Activated naive CD8-positive, alpha-beta T cell treated with anti-CD3 and anti-CD28 coated beads, Interleukin-2, amount 50 U/mL, for 24 hours (primary cell): ENCODE results near the gene FOXP1.
A peak's percentile ranks its signal among the peaks of the same experiment; 100 is the strongest.

Experiments used
- ATAC-seq: fragments of 150-1000 bp; cut with Tn5 transposase; one replicate; pipeline ENCODE4 v1.10.0; 2021
- DNase-seq: peaks from one replicate; pipeline ENCODE4 v3.0.0; 2021
- H3K27ac Mint-ChIP-seq: one replicate; pipeline ENCODE4 v1.8.0; 2021; ENCODE audit warnings: mild to moderate bottlenecking, mixed read lengths
- H3K27me3 Mint-ChIP-seq: one replicate; pipeline ENCODE4 v1.8.0; 2021; ENCODE audit warnings: mixed read lengths
- H3K36me3 Mint-ChIP-seq: one replicate; pipeline ENCODE4 v1.8.0; 2021; ENCODE audit warnings: low read depth, mixed read lengths
- H3K4me1 Mint-ChIP-seq: one replicate; pipeline ENCODE4 v1.8.0; 2021; ENCODE audit warnings: mixed read lengths
- H3K4me3 Mint-ChIP-seq: one replicate; pipeline ENCODE4 v1.8.0; 2021; ENCODE audit warnings: mild to moderate bottlenecking, moderate library complexity, mixed read lengths
- H3K9me3 Mint-ChIP-seq: one replicate; pipeline ENCODE4 v1.8.0; 2021; ENCODE audit warnings: mixed read lengths

The FOXP1 gene

DNA sequence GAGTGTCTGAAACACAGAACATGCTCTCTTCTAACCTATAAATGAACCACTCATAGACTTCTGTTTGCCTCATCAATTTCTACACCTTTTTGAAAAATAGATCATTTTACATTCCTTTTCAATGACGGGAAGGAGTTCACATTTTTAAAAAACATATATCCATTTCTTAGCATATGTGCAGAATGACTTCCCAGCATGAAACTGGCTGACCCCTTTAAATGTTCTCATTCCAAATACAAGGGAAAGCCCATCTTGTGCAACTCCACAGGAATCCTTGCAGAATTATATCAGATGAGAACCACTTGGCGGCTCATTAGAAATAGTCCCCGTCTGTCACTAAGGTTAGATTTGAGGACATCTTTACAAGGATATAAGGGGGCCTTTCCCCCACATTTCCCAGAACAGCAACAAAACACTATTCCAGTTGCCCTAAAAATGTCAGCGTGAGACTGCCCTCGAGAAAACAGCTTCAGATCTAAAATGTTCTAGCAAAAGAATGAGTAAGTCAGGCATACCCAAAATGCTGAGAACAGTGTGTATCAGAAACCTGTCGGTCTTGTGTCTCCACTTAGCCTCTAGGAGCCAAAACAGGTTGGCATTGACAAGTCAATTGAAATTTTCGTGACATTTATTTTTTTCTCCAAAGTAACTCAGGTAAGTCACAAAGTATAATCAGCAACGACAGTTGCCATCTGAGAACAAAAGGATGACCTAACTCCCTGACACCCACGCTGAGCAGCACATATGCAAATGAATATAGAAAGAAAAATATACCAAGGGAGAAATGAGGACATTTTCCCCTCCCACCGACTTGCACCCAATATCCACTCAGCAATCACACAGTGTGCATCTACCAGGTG, 63.1 kb downstream of the FOXP1 start:
- no peaks in the 10 kb centered on the region for H3K27me3 Mint-ChIP-seq
- ATAC-seq, result no peak
- H3K9me3 Mint-ChIP-seq, result no peaks in the 10 kb centered on the region
- no peaks in the 10 kb centered on the region for H3K36me3 Mint-ChIP-seq
- no peak for DNase-seq
- no peak overlapping the region for H3K4me3 Mint-ChIP-seq
- no peak overlapping the region for H3K27ac Mint-ChIP-seq
- peaks cover 12% of the 10 kb centered on the region for H3K4me1 Mint-ChIP-seq

DNA sequence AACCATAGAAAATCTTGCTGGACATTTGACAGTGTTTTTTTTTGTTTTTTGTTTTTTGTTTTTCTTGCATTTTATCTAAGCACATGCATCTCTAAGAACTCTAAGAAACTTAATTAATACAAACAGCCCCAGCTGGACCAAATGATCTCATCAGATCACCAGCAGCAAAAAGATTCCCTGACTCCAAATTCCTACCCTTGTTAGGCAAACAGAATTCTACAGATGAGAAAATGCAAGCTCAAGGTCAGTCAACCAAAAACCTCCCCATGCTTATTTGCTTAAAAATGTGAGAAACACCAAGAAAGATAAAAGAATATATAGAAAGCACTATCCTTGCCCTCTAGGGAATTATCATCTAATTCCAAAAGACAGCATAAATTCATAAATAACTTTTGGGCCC, 65.4 kb downstream of the FOXP1 start:
- DNase-seq (no peak), ATAC-seq (no peak)
- Mint-ChIP-seq H3K4me1 (peaks cover 12% of the 10 kb centered on the region), H3K27me3 (no peaks in the 10 kb centered on the region), H3K4me3 (no peak overlapping the region), H3K27ac (no peak overlapping the region), H3K9me3 (no peaks in the 10 kb centered on the region), H3K36me3 (no peaks in the 10 kb centered on the region)

DNA sequence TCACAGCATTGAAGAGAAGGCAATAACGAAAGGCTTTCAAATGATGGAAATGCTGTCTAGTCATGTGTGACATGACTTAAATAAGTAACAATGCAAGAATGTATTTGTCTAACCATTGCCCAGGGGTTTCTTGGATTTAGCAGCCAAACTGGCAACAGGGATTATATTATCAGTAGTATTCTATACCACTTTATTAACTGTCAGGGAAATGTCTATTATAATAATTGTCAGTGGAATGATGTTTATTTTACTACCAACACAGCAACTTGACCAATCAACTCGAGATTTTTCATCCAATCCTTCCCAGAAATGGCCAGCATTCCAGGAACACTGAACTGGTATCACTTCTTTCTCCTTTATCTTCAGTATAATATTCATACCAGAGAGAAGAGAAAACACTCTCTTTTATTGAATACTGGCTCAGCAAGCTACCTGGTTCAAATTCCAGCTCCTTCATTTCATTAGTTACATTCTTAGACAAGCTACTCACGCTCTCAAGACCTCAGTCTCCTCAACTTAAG, 66.2 kb downstream of the FOXP1 start:
- Mint-ChIP-seq H3K9me3 (no peaks in the 10 kb centered on the region), H3K4me1 (peaks cover 12% of the 10 kb centered on the region), H3K4me3 (no peak overlapping the region), H3K27me3 (no peaks in the 10 kb centered on the region), H3K27ac (no peak overlapping the region), H3K36me3 (no peaks in the 10 kb centered on the region)
- DNase-seq (no peak), ATAC-seq (no peak)

DNA sequence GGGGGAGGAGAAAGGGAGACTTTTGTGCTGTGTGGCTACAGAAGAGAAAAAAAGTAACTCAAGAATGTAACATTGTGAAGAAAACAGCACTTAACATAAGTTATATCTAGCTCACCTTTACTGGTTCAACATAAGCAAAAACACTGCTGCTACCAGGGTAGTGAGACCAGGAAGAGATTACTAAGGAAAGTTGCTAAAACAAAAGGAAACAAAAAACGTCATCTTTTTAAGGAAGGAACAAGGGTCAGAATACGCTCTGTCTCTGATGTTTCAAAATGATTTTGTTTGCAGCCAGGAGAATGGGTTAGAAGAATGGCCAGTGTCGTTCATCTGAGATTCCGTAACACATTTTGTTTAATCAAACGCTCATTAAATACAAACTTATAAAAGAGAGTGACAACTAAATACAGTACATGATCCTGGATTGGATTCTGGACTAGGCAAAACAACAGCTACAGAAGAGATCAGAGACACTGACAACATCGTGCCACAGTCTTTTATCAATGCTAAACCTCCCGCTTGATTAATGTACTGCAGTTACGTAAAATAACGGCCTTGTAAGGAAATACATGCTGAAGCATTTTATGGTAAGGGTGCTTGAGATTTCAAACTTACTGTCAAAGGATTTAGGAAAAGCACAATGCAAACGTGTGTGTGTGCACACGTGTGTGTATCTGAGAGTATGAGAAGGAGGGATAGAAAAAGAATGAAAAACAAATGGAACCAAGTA, 67.7 kb downstream of the FOXP1 start:
- no peak for DNase-seq
- Mint-ChIP-seq H3K4me3 (no peak overlapping the region), H3K36me3 (no peaks in the 10 kb centered on the region), H3K27ac (no peak overlapping the region), H3K4me1 (peaks cover 10% of the 10 kb centered on the region), H3K27me3 (no peaks in the 10 kb centered on the region), H3K9me3 (no peaks in the 10 kb centered on the region)
- no peak for ATAC-seq

DNA sequence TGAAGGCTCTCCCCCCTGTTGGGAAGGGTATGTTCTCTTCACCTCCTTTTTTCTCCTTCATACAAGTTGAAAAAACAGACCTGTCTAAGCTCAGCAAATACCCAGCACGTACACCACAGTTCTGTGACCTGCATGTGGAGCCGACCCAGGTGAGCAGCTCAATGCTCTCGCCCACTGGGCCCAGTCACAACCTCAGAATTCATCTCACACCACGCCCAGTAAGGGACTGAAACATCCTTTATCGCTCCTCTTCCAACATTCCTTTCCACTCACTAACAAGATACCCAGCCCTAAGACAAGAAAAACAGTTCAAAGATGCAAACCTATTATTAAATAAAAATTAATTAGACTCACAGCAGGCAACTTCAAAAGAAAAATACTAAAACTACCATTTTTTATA, 68.9 kb downstream of the FOXP1 start:
- Mint-ChIP-seq H3K27ac (no peak overlapping the region), H3K4me3 (no peak overlapping the region), H3K4me1 (peaks cover 10% of the 10 kb centered on the region), H3K36me3 (no peaks in the 10 kb centered on the region), H3K27me3 (no peaks in the 10 kb centered on the region), H3K9me3 (no peaks in the 10 kb centered on the region)
- DNase-seq (no peak), ATAC-seq (no peak)

DNA sequence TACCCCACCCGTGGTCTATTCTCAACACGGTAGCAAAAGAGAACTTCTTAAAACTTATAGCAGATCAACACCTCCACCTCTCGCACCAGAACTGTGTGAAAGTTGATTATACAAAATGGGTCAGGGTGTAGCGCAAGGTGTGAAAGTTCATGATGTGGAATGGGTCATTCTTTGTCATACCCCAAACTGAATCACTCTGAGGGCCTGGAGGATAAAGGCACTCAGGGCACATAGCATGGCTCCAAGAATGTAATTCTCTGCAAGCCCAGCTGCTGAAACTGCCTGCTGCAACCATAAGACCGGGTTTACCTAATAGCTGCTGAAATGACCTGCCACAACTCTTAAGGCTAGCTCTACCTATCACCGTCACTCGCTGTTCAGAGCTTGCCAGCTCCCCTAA, 70.0 kb downstream of the FOXP1 start:
- DNase-seq, result no peak
- Mint-ChIP-seq H3K9me3 (no peaks in the 10 kb centered on the region), H3K27me3 (no peaks in the 10 kb centered on the region), H3K4me1 (peaks cover 12% of the 10 kb centered on the region), H3K27ac (no peak overlapping the region), H3K36me3 (no peaks in the 10 kb centered on the region), H3K4me3 (no peak overlapping the region)
- ATAC-seq, result peak; percentile 34

DNA sequence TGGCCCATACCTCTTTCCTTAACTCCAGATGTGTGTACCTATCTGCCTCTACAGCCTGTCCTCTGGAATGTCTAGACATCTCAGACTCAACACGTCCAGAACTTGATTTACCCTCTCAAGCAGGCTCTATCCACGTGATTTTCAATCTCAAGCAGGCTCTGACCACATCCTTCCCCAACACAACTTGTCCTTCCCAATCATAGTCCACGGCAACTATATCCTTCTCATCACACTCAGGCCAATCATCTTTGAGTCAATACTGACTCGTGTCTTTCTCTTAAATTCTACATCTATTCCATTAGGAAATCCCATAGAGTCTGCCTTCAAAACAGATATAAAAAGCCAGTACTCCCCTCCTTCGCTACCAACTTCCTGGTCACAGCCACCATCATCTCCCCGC, 70.4 kb downstream of the FOXP1 start:
- Mint-ChIP-seq H3K27ac (no peak overlapping the region), H3K36me3 (no peaks in the 10 kb centered on the region), H3K4me3 (no peak overlapping the region), H3K4me1 (peaks cover 12% of the 10 kb centered on the region), H3K27me3 (no peaks in the 10 kb centered on the region), H3K9me3 (no peaks in the 10 kb centered on the region)
- ATAC-seq (no peak), DNase-seq (no peak)

DNA sequence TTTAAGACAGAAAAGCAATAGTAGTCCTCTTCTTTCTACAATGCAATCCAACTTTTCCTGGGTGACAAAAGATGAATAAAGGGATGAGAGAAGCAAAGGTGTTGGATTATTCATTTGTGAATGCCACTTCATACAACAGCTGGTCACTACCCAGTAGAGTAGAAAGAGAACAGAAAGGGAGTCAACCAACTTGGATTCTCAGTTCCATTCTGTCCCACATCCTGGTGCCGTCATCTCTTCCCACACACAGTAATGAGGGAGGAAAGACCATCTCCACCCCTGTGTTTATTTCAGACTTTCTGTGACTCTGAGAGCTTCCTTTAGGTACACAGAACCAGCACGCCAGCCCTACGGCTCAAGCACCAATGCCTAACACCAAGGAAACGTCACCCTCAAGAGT, 71.0 kb downstream of the FOXP1 start:
- DNase-seq (no peak), ATAC-seq (no peak)
- no peak overlapping the region for H3K4me3 Mint-ChIP-seq
- H3K36me3 Mint-ChIP-seq, result no peaks in the 10 kb centered on the region
- H3K4me1 Mint-ChIP-seq, result peaks cover 12% of the 10 kb centered on the region
- no peaks in the 10 kb centered on the region for H3K9me3 Mint-ChIP-seq
- no peaks in the 10 kb centered on the region for H3K27me3 Mint-ChIP-seq
- peak overlapping the region; percentile 3 for H3K27ac Mint-ChIP-seq

DNA sequence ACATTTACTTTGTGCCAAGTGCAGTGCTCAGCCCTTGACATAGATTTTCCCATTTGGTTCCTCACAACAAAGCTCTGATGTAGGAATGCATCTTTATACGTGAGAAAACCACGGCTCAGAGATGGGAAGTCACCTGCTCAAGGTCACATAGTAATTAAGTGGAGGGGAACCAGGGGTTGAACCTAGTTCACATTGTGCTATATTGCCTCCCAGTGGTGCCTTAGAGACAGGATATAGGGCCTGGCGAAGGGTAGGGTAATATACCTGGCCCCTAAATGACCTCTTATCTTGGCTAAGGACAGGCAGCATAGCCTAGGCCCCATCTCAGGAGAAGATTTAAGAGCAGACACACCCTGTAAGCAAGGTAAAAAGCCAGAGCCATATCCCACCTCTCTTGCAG, 71.5 kb downstream of the FOXP1 start:
- peak; percentile 93 for ATAC-seq
- Mint-ChIP-seq H3K9me3 (no peaks in the 10 kb centered on the region), H3K36me3 (peaks cover 2% of the 10 kb centered on the region), H3K4me3 (no peak overlapping the region), H3K27ac (peak overlapping the region; percentile 3), H3K4me1 (peaks cover 15% of the 10 kb centered on the region), H3K27me3 (no peaks in the 10 kb centered on the region)
- DNase-seq, result no peak

DNA sequence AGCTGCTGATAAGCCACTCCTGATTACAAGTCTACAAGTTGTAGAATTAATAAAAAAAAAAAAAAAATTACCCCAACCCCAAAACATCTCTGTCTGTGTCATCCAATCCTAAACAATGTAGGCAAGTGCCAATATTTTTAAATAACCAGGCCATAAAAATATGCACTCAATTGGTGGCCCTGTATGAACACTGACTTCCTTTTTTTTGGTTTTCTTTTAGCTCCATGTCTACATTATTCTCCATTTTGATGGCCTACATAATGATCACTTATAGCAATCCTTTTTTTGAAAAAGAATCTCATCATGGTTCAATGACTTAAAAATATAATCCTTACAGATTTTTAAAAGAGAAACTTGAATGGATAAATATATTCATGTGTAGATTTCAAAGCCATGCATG, 72.1 kb downstream of the FOXP1 start:
- Mint-ChIP-seq H3K27ac (peak overlapping the region; percentile 49), H3K4me3 (no peak overlapping the region)

DNA sequence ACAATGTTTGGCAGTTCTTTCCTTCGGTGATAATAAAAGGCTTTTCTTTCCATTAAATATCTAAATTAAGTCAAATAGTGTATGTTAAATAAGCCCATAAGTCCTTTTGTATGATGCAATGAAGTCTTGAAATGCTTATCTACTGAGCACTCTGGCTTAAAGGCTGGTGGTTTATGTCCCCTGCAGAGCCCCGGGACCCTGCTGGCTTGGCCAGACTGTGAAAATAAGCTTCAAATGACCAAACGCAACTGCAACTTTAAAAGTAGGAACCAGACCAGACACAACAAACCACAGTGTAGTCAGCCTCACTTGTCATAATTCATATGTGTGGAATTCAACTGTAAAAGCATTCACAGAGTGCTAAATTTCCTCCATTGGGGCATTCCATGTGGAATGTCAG, 72.5 kb downstream of the FOXP1 start:
- ATAC-seq (no peak), DNase-seq (no peak)
- Mint-ChIP-seq H3K4me3 (no peak overlapping the region), H3K27ac (no peak overlapping the region), H3K27me3 (no peaks in the 10 kb centered on the region), H3K36me3 (peaks cover 3% of the 10 kb centered on the region), H3K4me1 (peaks cover 19% of the 10 kb centered on the region), H3K9me3 (no peaks in the 10 kb centered on the region)

More for the DNA sequence above, 72.1 kb downstream of the FOXP1 start:
- H3K4me1 Mint-ChIP-seq, result peaks cover 18% of the 10 kb centered on the region
- DNase-seq (no peak), ATAC-seq (no peak)
- H3K36me3 Mint-ChIP-seq, result peaks cover 3% of the 10 kb centered on the region
- no peaks in the 10 kb centered on the region for H3K9me3 Mint-ChIP-seq
- H3K27me3 Mint-ChIP-seq, result no peaks in the 10 kb centered on the region

DNA sequence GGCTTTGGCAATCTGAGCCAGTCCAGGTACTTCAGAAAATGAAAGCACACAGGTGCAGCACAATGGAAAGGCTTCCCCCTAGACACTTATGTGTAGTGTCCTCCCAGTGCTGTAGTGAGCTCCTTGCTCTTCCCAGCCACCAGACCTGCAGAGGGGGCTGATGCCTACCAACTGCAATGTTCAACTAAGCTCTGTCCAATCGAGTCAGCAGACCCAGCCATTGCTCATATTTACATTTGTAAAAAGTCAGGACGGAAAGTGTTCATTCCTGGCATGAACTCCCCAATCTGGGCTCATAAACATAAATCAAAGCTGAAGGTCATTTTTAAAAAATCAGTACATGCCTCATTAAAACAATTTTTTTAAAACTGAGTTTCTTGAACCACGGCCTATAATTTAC, 73.0 kb downstream of the FOXP1 start:
- ATAC-seq (no peak), DNase-seq (no peak)
- peaks cover 3% of the 10 kb centered on the region for H3K36me3 Mint-ChIP-seq
- H3K27me3 Mint-ChIP-seq, result no peaks in the 10 kb centered on the region
- H3K27ac Mint-ChIP-seq, result peak overlapping the region; percentile 65
- H3K9me3 Mint-ChIP-seq, result no peaks in the 10 kb centered on the region
- H3K4me3 Mint-ChIP-seq, result no peak overlapping the region
- H3K4me1 Mint-ChIP-seq, result peaks cover 19% of the 10 kb centered on the region

DNA sequence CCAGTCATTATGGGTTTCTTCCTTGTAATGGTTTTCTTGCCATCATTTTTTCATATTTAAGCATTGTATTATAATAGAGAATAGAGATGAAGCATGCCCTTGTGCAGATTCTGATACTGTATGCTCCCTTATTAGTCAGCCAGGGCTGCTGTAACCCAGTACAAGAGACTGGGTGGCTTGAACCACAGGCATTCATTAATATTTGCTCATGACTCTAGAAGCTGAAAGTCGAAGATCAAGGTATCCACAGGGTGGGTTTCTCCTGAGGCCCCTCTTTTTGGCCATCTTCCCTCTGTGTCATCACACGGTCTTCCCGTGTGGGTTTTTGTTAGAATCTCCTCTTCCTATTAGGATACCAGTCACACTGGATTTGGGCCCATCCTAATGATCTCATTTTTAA, 74.5 kb downstream of the FOXP1 start:
- ATAC-seq (no peak), DNase-seq (no peak)
- Mint-ChIP-seq H3K36me3 (peaks cover 3% of the 10 kb centered on the region), H3K4me1 (peaks cover 28% of the 10 kb centered on the region), H3K9me3 (no peaks in the 10 kb centered on the region), H3K4me3 (no peak overlapping the region), H3K27me3 (no peaks in the 10 kb centered on the region), H3K27ac (no peak overlapping the region)

DNA sequence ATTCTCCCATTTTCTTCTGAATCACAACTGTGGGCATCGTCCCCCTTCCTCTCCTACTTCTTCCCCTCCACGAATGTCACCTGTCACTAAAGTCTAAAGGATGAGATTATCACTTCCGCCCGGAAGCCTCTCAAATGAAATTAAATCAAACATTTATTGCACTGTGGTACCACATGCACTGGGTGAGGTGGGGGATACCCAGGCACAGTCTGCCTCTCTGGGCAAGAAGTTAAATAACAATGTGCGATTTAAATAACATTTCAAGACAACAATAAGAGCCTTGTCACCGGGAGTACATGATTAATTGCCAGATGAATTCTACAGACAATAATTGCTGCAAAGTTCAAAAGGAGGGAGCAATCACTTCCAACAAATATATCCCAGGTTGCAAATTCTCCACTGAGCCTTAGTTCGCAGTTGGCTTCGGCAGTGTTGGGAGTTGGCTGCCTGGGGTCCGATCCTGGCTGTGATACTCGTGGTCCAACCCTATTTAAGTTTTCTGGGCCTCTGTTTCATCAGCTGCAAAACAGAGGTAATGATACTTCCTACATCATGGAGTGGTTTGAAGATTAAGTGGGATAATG, 77.7 kb downstream of the FOXP1 start:
- H3K4me1 Mint-ChIP-seq, result peaks cover 54% of the 10 kb centered on the region
- H3K9me3 Mint-ChIP-seq, result peaks cover 4% of the 10 kb centered on the region
- no peak for ATAC-seq
- no peak overlapping the region for H3K27ac Mint-ChIP-seq
- H3K27me3 Mint-ChIP-seq, result no peaks in the 10 kb centered on the region
- H3K36me3 Mint-ChIP-seq, result peaks cover 7% of the 10 kb centered on the region
- H3K4me3 Mint-ChIP-seq, result no peak overlapping the region
- no peak for DNase-seq
